ENCODE measurements around the gene USP20.

Gene USP20

GRCh38 chr9:129835128-129835859 is at the start of gene USP20, which contains the start of gene C9orf78 (continued):
- TF ChIP-seq ZBTB7A (tag by site-specific recombination; IDR thresholded peaks at IDR 0.05; ENCODE audit: low read depth) (no peak), OVOL3 (tag by site-specific recombination; IDR thresholded peaks at IDR 0.05) (no peak), ZIC2 (tag by site-specific recombination; IDR thresholded peaks at IDR 0.05) (peak; percentile 38; the same call in 1 of the 2 replicates), ZNF664 (tag by site-specific recombination; IDR thresholded peaks at IDR 0.05) (no peak), ZNF561 (tag by site-specific recombination; IDR thresholded peaks at IDR 0.05; ENCODE audit: borderline replicate concordance) (no peak; the same call in 1 of the 2 replicates), ZNF580 (tag by site-specific recombination; IDR thresholded peaks at IDR 0.05) (no peak), ZBTB26 (tag by site-specific recombination; optimal IDR thresholded peaks at IDR 0.05) (peak; percentile 96), MYNN (tag by site-specific recombination; IDR thresholded peaks at IDR 0.05; ENCODE audit: borderline replicate concordance) (no peak), ZNF521 (tag by site-specific recombination; IDR thresholded peaks at IDR 0.05) (no peak), ZNF571 (tag by site-specific recombination; IDR thresholded peaks at IDR 0.05) (no peak), ZNF530 (tag by site-specific recombination; IDR thresholded peaks at IDR 0.05; ENCODE audit: low read depth) (no peak), HOXC10 (CRISPR knock-in tag; IDR thresholded peaks at IDR 0.05) (no peak)
- TF ChIP-seq, protein P1, sequence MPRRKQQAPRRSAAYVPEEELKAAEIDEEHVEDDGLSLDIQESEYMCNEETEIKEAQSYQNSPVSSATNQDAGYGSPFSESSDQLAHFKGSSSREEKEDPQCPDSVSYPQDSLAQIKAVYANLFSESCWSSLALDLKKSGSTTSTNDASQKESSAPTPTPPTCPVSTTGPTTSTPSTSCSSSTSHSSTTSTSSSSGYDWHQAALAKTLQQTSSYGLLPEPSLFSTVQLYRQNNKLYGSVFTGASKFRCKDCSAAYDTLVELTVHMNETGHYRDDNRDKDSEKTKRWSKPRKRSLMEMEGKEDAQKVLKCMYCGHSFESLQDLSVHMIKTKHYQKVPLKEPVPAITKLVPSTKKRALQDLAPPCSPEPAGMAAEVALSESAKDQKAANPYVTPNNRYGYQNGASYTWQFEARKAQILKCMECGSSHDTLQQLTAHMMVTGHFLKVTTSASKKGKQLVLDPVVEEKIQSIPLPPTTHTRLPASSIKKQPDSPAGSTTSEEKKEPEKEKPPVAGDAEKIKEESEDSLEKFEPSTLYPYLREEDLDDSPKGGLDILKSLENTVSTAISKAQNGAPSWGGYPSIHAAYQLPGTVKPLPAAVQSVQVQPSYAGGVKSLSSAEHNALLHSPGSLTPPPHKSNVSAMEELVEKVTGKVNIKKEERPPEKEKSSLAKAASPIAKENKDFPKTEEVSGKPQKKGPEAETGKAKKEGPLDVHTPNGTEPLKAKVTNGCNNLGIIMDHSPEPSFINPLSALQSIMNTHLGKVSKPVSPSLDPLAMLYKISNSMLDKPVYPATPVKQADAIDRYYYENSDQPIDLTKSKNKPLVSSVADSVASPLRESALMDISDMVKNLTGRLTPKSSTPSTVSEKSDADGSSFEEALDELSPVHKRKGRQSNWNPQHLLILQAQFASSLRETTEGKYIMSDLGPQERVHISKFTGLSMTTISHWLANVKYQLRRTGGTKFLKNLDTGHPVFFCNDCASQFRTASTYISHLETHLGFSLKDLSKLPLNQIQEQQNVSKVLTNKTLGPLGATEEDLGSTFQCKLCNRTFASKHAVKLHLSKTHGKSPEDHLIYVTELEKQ (tag by site-specific recombination; IDR thresholded peaks at IDR 0.05; ENCODE audit: borderline replicate concordance): peak; percentile 49; the same call in 1 of the 2 replicates

DNA sequence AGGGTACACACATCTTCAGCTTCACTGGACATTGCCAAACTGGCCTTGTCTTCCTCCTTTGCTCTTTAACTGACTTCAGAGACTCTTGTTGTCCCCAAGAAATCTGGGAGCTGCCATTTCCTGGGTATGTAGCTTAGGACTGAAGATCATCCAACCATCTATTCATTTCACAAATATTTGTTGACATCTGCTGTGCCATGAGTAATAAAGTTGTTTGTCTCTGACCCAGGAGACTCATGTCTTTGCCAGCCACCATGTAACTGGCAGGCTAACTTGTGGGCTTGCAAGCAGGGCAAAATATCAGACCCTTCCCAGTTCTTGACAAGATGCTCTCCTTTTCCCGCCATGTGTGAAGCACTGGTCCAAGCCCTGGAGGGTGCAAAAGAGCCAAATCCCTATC is 49.4 kb upstream of the USP20 start:
- Histone ChIP-seq H3K4me1 (ENCODE audit: control insufficient read depth, insufficient read depth, low read length) (no peaks in the 10 kb centered on the region), H3K27ac (ENCODE audit: extremely low read depth, low read depth, low read length) (no peak overlapping the region), H3K9me3 (ENCODE audit: control insufficient read depth, insufficient read depth, low read depth, low read length) (no peaks in the 10 kb centered on the region), H3K36me3 (ENCODE audit: control insufficient read depth in 2 of 2, insufficient read depth in 1 of 2, low read length in 2 of 2) (no peaks in the 10 kb centered on the region), H3K4me3 (ENCODE audit: low read depth, low read length) (no peak overlapping the region)
- ChIA-PET POLR2A (interaction anchor here (1.5 kb wide), 1 partner anchor 146 kb away, joined by 3 read pairs; no protein-coding TSS in a partner anchor), CTCF (interaction anchor here (0.7 to 12.1 kb wide), 8 partner anchors 47 to 646 kb away, joined by 3 to 253 read pairs (median 6); partner anchors contain the start of gene ASB6)
- TF ChIP-seq ZNF302 (tag by site-specific recombination; IDR thresholded peaks at IDR 0.05; ENCODE audit: low read depth) (no peak), PRDM1 (tag by site-specific recombination; IDR thresholded peaks at IDR 0.05) (no peak), ZNF174 (tag by site-specific recombination; IDR thresholded peaks at IDR 0.05) (no peak), ZNF701 (tag by site-specific recombination; IDR thresholded peaks at IDR 0.05) (no peak), YY2 (tag by site-specific recombination; IDR thresholded peaks at IDR 0.05) (no peak), ZNF596 (tag by site-specific recombination; IDR thresholded peaks at IDR 0.05) (no peak), ZNF670 (tag by site-specific recombination; IDR thresholded peaks at IDR 0.05; ENCODE audit: low read depth) (no peak), ZNF660 (tag by site-specific recombination; IDR thresholded peaks at IDR 0.05) (no peak)
- TF ChIP-seq, protein P2, sequence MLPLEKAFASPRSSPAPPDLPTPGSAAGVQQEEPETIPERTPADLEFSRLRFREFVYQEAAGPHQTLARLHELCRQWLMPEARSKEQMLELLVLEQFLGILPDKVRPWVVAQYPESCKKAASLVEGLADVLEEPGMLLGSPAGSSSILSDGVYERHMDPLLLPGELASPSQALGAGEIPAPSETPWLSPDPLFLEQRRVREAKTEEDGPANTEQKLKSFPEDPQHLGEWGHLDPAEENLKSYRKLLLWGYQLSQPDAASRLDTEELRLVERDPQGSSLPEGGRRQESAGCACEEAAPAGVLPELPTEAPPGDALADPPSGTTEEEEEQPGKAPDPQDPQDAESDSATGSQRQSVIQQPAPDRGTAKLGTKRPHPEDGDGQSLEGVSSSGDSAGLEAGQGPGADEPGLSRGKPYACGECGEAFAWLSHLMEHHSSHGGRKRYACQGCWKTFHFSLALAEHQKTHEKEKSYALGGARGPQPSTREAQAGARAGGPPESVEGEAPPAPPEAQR (tag by site-specific recombination; IDR thresholded peaks at IDR 0.05): no peak
- TF ChIP-seq, protein P3, sequence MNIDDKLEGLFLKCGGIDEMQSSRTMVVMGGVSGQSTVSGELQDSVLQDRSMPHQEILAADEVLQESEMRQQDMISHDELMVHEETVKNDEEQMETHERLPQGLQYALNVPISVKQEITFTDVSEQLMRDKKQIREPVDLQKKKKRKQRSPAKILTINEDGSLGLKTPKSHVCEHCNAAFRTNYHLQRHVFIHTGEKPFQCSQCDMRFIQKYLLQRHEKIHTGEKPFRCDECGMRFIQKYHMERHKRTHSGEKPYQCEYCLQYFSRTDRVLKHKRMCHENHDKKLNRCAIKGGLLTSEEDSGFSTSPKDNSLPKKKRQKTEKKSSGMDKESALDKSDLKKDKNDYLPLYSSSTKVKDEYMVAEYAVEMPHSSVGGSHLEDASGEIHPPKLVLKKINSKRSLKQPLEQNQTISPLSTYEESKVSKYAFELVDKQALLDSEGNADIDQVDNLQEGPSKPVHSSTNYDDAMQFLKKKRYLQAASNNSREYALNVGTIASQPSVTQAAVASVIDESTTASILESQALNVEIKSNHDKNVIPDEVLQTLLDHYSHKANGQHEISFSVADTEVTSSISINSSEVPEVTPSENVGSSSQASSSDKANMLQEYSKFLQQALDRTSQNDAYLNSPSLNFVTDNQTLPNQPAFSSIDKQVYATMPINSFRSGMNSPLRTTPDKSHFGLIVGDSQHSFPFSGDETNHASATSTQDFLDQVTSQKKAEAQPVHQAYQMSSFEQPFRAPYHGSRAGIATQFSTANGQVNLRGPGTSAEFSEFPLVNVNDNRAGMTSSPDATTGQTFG (tag by site-specific recombination; IDR thresholded peaks at IDR 0.05; ENCODE audit: borderline replicate concordance): no peak

Measured in HEK293 (cell line).